ENCODE measurements around the gene PKIB.

The PKIB gene

GRCh38 chr6:122616877-122617276, 6.7 kb downstream of the PKIB start:
- Histone ChIP-seq H3K4me3 (ENCODE audit: low read depth, low read length) (no peak overlapping the region), H3K27ac (no peak overlapping the region), H3K9ac (no peak overlapping the region), H3K4me2 (ENCODE audit: low read length) (no peak overlapping the region), H2AFZ (no peak overlapping the region), H3K27me3 (ENCODE audit: control insufficient read depth, insufficient read depth, low read length) (no peaks in the 10 kb centered on the region), H3K4me1 (no peaks in the 10 kb centered on the region), H3K36me3 (ENCODE audit: control insufficient read depth, insufficient read depth, low read length) (no peaks in the 10 kb centered on the region), H3K79me2 (peaks cover 7% of the 10 kb centered on the region), H3K9me3 (ENCODE audit: control insufficient read depth, low read length) (no peaks in the 10 kb centered on the region)
- TF ChIP-seq CTCF (IDR thresholded peaks at IDR 0.05) = no peak

GRCh38 chr6:122619309-122619708, 9.1 kb downstream of the PKIB start:
- no peak for TF ChIP-seq CTCF (IDR thresholded peaks at IDR 0.05)
- H3K27ac ChIP-seq = no peak overlapping the region

GRCh38 chr6:122620428-122620827, 10.2 kb downstream of the PKIB start:
- no peak overlapping the region for H2AFZ ChIP-seq

More at GRCh38 chr6:122619309-122619708, 9.1 kb downstream of the PKIB start:
- H3K4me1 ChIP-seq = peaks cover 3% of the 10 kb centered on the region
- H3K36me3 ChIP-seq (ENCODE audit: control insufficient read depth, insufficient read depth, low read length) = no peaks in the 10 kb centered on the region
- H3K4me3 ChIP-seq (ENCODE audit: low read depth, low read length) = no peak overlapping the region
- H3K9me3 ChIP-seq (ENCODE audit: control insufficient read depth, low read length) = no peaks in the 10 kb centered on the region
- H2AFZ ChIP-seq = no peak overlapping the region
- H3K9ac ChIP-seq = no peak overlapping the region
- no peaks in the 10 kb centered on the region for H3K27me3 ChIP-seq (ENCODE audit: control insufficient read depth, insufficient read depth, low read length)
- peaks cover 4% of the 10 kb centered on the region for H3K79me2 ChIP-seq
- no peak overlapping the region for H3K4me2 ChIP-seq (ENCODE audit: low read length)

GRCh38 chr6:122620902-122621301, 10.7 kb downstream of the PKIB start:
- Histone ChIP-seq H3K27me3 (ENCODE audit: control insufficient read depth, insufficient read depth, low read length) (no peaks in the 10 kb centered on the region), H3K4me1 (peaks cover 3% of the 10 kb centered on the region), H3K36me3 (ENCODE audit: control insufficient read depth, insufficient read depth, low read length) (no peaks in the 10 kb centered on the region), H3K9ac (no peak overlapping the region), H3K27ac (no peak overlapping the region), H3K4me2 (ENCODE audit: low read length) (no peak overlapping the region), H3K4me3 (ENCODE audit: low read depth, low read length) (no peak overlapping the region), H3K79me2 (no peaks in the 10 kb centered on the region), H3K9me3 (ENCODE audit: control insufficient read depth, low read length) (no peaks in the 10 kb centered on the region), H2AFZ (no peak overlapping the region)
- no peak for TF ChIP-seq CTCF (IDR thresholded peaks at IDR 0.05)

More at GRCh38 chr6:122620428-122620827, 10.2 kb downstream of the PKIB start:
- Histone ChIP-seq H3K79me2 (peaks cover 4% of the 10 kb centered on the region), H3K36me3 (ENCODE audit: control insufficient read depth, insufficient read depth, low read length) (no peaks in the 10 kb centered on the region), H3K4me3 (ENCODE audit: low read depth, low read length) (no peak overlapping the region), H3K4me1 (peaks cover 3% of the 10 kb centered on the region), H3K9me3 (ENCODE audit: control insufficient read depth, low read length) (no peaks in the 10 kb centered on the region), H3K27me3 (ENCODE audit: control insufficient read depth, insufficient read depth, low read length) (no peaks in the 10 kb centered on the region), H3K4me2 (ENCODE audit: low read length) (no peak overlapping the region), H3K27ac (no peak overlapping the region), H3K9ac (no peak overlapping the region)
- no peak for TF ChIP-seq CTCF (IDR thresholded peaks at IDR 0.05)

- Histone ChIP-seq H3K27ac (no peak overlapping the region), H3K9me3 (ENCODE audit: control insufficient read depth, low read length) (no peaks in the 10 kb centered on the region), H3K4me1 (peaks cover 3% of the 10 kb centered on the region), H3K27me3 (ENCODE audit: control insufficient read depth, insufficient read depth, low read length) (no peaks in the 10 kb centered on the region), H3K79me2 (no peaks in the 10 kb centered on the region), H2AFZ (no peak overlapping the region), H3K4me2 (ENCODE audit: low read length) (no peak overlapping the region), H3K4me3 (ENCODE audit: low read depth, low read length) (no peak overlapping the region), H3K36me3 (ENCODE audit: control insufficient read depth, insufficient read depth, low read length) (no peaks in the 10 kb centered on the region), H3K9ac (no peak overlapping the region)
- TF ChIP-seq CTCF (IDR thresholded peaks at IDR 0.05) = no peak
Measured at GRCh38 chr6:122621638-122622037, 11.4 kb downstream of the PKIB start.
